ENCODE results near the gene CDC40. TPM values are rescaled to one million over a fixed set of nuclear protein-coding genes. Genes with fewer than 3 reads are reported as not detected.
A peak's percentile ranks its signal among the peaks of the same experiment; 100 is the strongest.

The CDC40 gene
- polyA plus RNA-seq, 1 experiment = 26.4 TPM

- peak; percentile 97 for DNase-seq (ENCODE audit: low read depth, low spot score)
- no peaks in the 10 kb centered on the region for H3K27me3 ChIP-seq (ENCODE audit: control insufficient read depth, insufficient read depth, low read length)
- H3K27ac ChIP-seq (ENCODE audit: low read depth, low read length) = peak within 1 kb of the TSS; percentile 86
- TF ChIP-seq CTCF (IDR thresholded peaks at IDR 0.05; ENCODE audit: low read depth, low read length) = no peak
- H3K4me3 ChIP-seq (ENCODE audit: low read depth, low read length) = peak within 1 kb of the TSS; percentile 87
- no peaks in the 10 kb centered on the region for H3K9me3 ChIP-seq (ENCODE audit: control insufficient read depth, insufficient read depth, low read length)
- CTCF ChIA-PET = interaction anchor here (0.6 to 2.8 kb wide), 15 partner anchors 9 to 992 kb away, joined by 3 to 24 read pairs (median 4); no protein-coding TSS in a partner anchor
- POLR2A ChIA-PET = interaction anchor here (0.7 to 2.1 kb wide), 6 partner anchors 83 to 1919 kb away, joined by 3 to 9 read pairs (median 5); no protein-coding TSS in a partner anchor
Measured at GRCh38 chr6:110179406-110180227, 610 bp upstream of the CDC40 start, which contains the start of gene WASF1. WASF1 (minus strand) TSS chr6:110179670; CDS start chr6:110127601, 52,069 bp downstream.

GRCh38 chr6:110181131-110182030, 1.2 kb downstream of the CDC40 start:
- ChIA-PET POLR2A (no interaction called here), CTCF (interaction anchor here (1.0 to 1.8 kb wide), 3 partner anchors 141 to 993 kb away, joined by 3 to 10 read pairs (median 7); no protein-coding TSS in a partner anchor)
- peak overlapping the region; percentile 87 for H3K4me3 ChIP-seq (ENCODE audit: low read depth, low read length)
- no peak for DNase-seq (ENCODE audit: low read depth, low spot score)
- H3K27me3 ChIP-seq (ENCODE audit: control insufficient read depth, insufficient read depth, low read length) = no peaks in the 10 kb centered on the region
- no peak for TF ChIP-seq CTCF (IDR thresholded peaks at IDR 0.05; ENCODE audit: low read depth, low read length)
- H3K27ac ChIP-seq (ENCODE audit: low read depth, low read length) = no peak overlapping the region
- H3K9me3 ChIP-seq (ENCODE audit: control insufficient read depth, insufficient read depth, low read length) = no peaks in the 10 kb centered on the region

- ChIA-PET CTCF (interaction anchor here (0.7 kb wide), 1 partner anchor 144 kb away, joined by 3 read pairs; no protein-coding TSS in a partner anchor), POLR2A (no interaction called here)
- H3K27ac ChIP-seq (ENCODE audit: low read depth, low read length) = no peak overlapping the region
- no peaks in the 10 kb centered on the region for H3K9me3 ChIP-seq (ENCODE audit: control insufficient read depth, insufficient read depth, low read length)
- no peak for TF ChIP-seq CTCF (IDR thresholded peaks at IDR 0.05; ENCODE audit: low read depth, low read length)
- no peak overlapping the region for H3K4me3 ChIP-seq (ENCODE audit: low read depth, low read length)
- no peaks in the 10 kb centered on the region for H3K27me3 ChIP-seq (ENCODE audit: control insufficient read depth, insufficient read depth, low read length)
- no peak for DNase-seq (ENCODE audit: low read depth, low spot score)
Measured at GRCh38 chr6:110183292-110183885, 3.2 kb downstream of the CDC40 start.

- H3K9me3 ChIP-seq (ENCODE audit: control insufficient read depth, insufficient read depth, low read length) = no peaks in the 10 kb centered on the region
- CTCF ChIA-PET = interaction anchor here (1.4 kb wide), 1 partner anchor 10 kb away, joined by 4 read pairs; no protein-coding TSS in a partner anchor
- H3K27me3 ChIP-seq (ENCODE audit: control insufficient read depth, insufficient read depth, low read length) = no peaks in the 10 kb centered on the region
- H3K4me3 ChIP-seq (ENCODE audit: low read depth, low read length) = no peak overlapping the region
- H3K27ac ChIP-seq (ENCODE audit: low read depth, low read length) = no peak overlapping the region
- POLR2A ChIA-PET = no interaction called here
- no peak for TF ChIP-seq CTCF (IDR thresholded peaks at IDR 0.05; ENCODE audit: low read depth, low read length)
- no peak for DNase-seq (ENCODE audit: low read depth, low spot score)
Measured at GRCh38 chr6:110185879-110186278, 5.7 kb downstream of the CDC40 start.
